Subcutaneous adipose tissue (tissue), 4 donors: ENCODE measurements around the gene RCHY1. TPM values are rescaled to one million over a fixed set of nuclear protein-coding genes. Genes with fewer than 3 reads are reported as not detected.

Experiments
- total RNA-seq, 4 donors: library from RNA; depleted of rRNA; stranded (reverse); fragments of >200 nt; gene quantifications; one replicate each; pipeline ENCODE4 v1.1.0, GENCODE V29; 2016
- TF ChIP-seq, protein P1 (sequence below): fragments of 450-650 bp; IDR thresholded peaks from one replicate; pipeline ENCODE4 v1.5.1; 2016; ENCODE audit warnings: low read depth, mild to moderate bottlenecking, control low read depth, antibody characterized with exemption, moderate library complexity

Gene RCHY1
- total RNA-seq, 4 donors from 2014 or later, result 16.5 to 32.4 (median 20.9) TPM

DNA sequence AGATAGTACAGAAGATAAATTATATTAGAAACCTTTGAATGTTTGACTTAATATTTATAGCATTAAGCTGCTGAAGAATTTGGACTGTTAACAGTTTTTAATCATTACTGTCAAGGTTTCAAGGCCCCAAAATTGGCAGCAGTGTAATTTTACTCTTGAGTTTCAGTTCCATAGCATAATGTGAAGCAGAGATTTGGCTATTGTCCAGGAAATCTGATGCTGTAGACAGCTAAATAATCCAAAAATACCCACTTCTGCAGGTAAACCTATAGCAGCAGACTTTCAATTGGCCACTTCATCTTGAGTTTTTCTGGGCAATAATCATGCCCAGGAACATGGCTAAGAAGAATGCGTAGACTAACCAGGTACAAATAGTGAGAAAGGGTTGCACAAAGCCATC lies 85.0 kb downstream of the RCHY1 start:
- TF ChIP-seq, protein P1, sequence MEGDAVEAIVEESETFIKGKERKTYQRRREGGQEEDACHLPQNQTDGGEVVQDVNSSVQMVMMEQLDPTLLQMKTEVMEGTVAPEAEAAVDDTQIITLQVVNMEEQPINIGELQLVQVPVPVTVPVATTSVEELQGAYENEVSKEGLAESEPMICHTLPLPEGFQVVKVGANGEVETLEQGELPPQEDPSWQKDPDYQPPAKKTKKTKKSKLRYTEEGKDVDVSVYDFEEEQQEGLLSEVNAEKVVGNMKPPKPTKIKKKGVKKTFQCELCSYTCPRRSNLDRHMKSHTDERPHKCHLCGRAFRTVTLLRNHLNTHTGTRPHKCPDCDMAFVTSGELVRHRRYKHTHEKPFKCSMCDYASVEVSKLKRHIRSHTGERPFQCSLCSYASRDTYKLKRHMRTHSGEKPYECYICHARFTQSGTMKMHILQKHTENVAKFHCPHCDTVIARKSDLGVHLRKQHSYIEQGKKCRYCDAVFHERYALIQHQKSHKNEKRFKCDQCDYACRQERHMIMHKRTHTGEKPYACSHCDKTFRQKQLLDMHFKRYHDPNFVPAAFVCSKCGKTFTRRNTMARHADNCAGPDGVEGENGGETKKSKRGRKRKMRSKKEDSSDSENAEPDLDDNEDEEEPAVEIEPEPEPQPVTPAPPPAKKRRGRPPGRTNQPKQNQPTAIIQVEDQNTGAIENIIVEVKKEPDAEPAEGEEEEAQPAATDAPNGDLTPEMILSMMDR, result no peak

Other genes with a start within 250 kb of the RCHY1 start
- 10 to 100 TPM; 25.3 to 33.3 (median 29.1) TPM for gene THAP6, start 70 bp upstream of the RCHY1 start, total RNA-seq
- gene ODAPH, start 41.7 kb upstream of the RCHY1 start, total RNA-seq, result not detected
- gene CDKL2, start 116.1 kb upstream of the RCHY1 start, total RNA-seq, result not detected
- 10 to 100 TPM; 52.9 to 88.4 (median 68.8) TPM for gene G3BP2, start 159.0 kb upstream of the RCHY1 start, total RNA-seq
- 100 to 1,000 TPM in 1 of 4 donors, 10 to 100 TPM in 3; 57.5 to 112 (median 80.1) TPM for gene USO1, start 210.2 kb upstream of the RCHY1 start, total RNA-seq